Lung (tissue), 12 donors: ENCODE measurements around the gene MCTP1. TPM values are rescaled to one million over a fixed set of nuclear protein-coding genes. Genes with fewer than 3 reads are reported as not detected.

Experiments
- ATAC-seq: fragments of 200-7000 bp; cut with Tn5 transposase; one replicate; pipeline ENCODE4 v1.9.1; 2020; ENCODE audit warnings: moderate number of reproducible peaks; ENCODE audit not compliant: insufficient read depth, low FRiP score
- DNase-seq, 3 donors: peaks; one replicate each; pipeline ENCODE4 v3.0.0-alpha.2; 2013 to 2017
- H3K27ac ChIP-seq, 2 donors: one replicate each; pipeline ENCODE4 v1.5.1; 2013; ENCODE audit warnings: mild to moderate bottlenecking in 2 of 2, moderate library complexity in 2 of 2, control low read depth in 1 of 2, inconsistent platforms in 1 of 2, low read depth in 1 of 2, low read length in 1 of 2
- H3K27me3 ChIP-seq, 3 donors: one replicate each; pipeline ENCODE4 v1.5.1; 2013; ENCODE audit warnings: low read length in 2 of 3; ENCODE audit not compliant: control insufficient read depth in 3 of 3, insufficient read depth in 3 of 3
- H3K36me3 ChIP-seq, 4 donors: one replicate each; pipeline ENCODE4 v1.5.1; 2013; ENCODE audit warnings: low read length in 4 of 4, mild to moderate bottlenecking in 1 of 4, moderate library complexity in 1 of 4; ENCODE audit not compliant: control insufficient read depth in 4 of 4, insufficient read depth in 4 of 4
- H3K4me1 ChIP-seq, 5 donors: one replicate each; pipeline ENCODE4 v1.5.1; 2013; ENCODE audit warnings: low read length in 5 of 5, mild to moderate bottlenecking in 2 of 5, moderate library complexity in 1 of 5; ENCODE audit not compliant: control insufficient read depth in 5 of 5, insufficient read depth in 5 of 5
- H3K4me3 ChIP-seq: one replicate; pipeline ENCODE4 v1.5.1; 2013; ENCODE audit warnings: mild to moderate bottlenecking, control low read depth, moderate library complexity
- H3K9ac ChIP-seq, 2 donors: one replicate each; pipeline ENCODE4 v1.5.1; 2013; ENCODE audit warnings: low read length in 2 of 2, control low read depth in 1 of 2; ENCODE audit not compliant: insufficient read depth in 1 of 2
- H3K9me3 ChIP-seq, 4 donors: one replicate each; pipeline ENCODE4 v1.5.1; 2013; ENCODE audit warnings: low read length in 3 of 4, mild to moderate bottlenecking in 1 of 4, moderate library complexity in 1 of 4; ENCODE audit not compliant: control insufficient read depth in 4 of 4, insufficient read depth in 3 of 4
- CTCF ChIP-seq: IDR thresholded peaks from 2 replicates; pipeline ENCODE4 v1.5.1; 2012; ENCODE audit warnings: mild to moderate bottlenecking; ENCODE audit errors: control extremely low read depth, extremely low read depth
- WGBS, 2 donors: extraction: QIAGEN DNeasy Blood & Tissue Kit; methylation state at CpG; one replicate each; pipeline ENCODE4 v1.1.7; 2013; 5-methylcytosine and 5-hydroxymethylcytosine counted together
- polyA plus RNA-seq, 2 donors: library from polyadenylated mRNA; stranded (reverse); fragments of 200-250 nt; gene quantifications; one replicate each; pipeline ENCODE4 v1.2.1, GENCODE V29; 2013
- total RNA-seq, 2 donors: library from RNA; depleted of rRNA in 1 of 2; stranded (reverse); fragments of >200 nt in 1 of 2; gene quantifications; one replicate each; pipeline ENCODE4 v1.2.1, GENCODE V29; 2014 to 2021
- donor health status: control.
- donor health status: control.
- donor health status: Bipolar disorder and iron deficiency.
- donor health status: healthy.
- donor health status: DM: yes; HTN: yes; CAD: no.

The MCTP1 gene
- total and polyA plus RNA-seq, 4 donors = 5.8 to 34.8 (median 27.4) TPM

- 97 to 100% methylated on average over 1 of the region's 1 CpG for WGBS, 2 donors
- no peak for ATAC-seq
Observed at GRCh38 chr5:94976853-94977252, 308.0 kb downstream of the MCTP1 start.

GRCh38 chr5:94972268-94972667 is 312.6 kb downstream of the MCTP1 start:
- H3K36me3 ChIP-seq = no peaks in the 10 kb centered on the region
- 96 to 99% methylated on average over 1 of the region's 1 CpG for WGBS, 2 donors

More at GRCh38 chr5:94976853-94977252, 308.0 kb downstream of the MCTP1 start:
- H3K4me1 ChIP-seq = no peaks in the 10 kb centered on the region
- no peaks in the 10 kb centered on the region for H3K36me3 ChIP-seq
- H3K27me3 ChIP-seq = no peaks in the 10 kb centered on the region
- no peak overlapping the region for H3K4me3 ChIP-seq
- H3K9me3 ChIP-seq = peaks cover 0 to 9% (median 5%) of the 10 kb centered on the region in 4 donors
- H3K27ac ChIP-seq = no peak overlapping the region
- TF ChIP-seq CTCF = no peak
- H3K9ac ChIP-seq = no peak overlapping the region
- DNase-seq = no peak

GRCh38 chr5:94969174-94969573 is 315.7 kb downstream of the MCTP1 start:
- TF ChIP-seq CTCF = no peak
- ATAC-seq (no peak), DNase-seq (peak in 2 of 3 donors; percentile 46 to 52)
- Histone ChIP-seq H3K9ac (no peak overlapping the region), H3K27ac (no peak overlapping the region), H3K27me3 (no peaks in the 10 kb centered on the region), H3K4me1 (no peaks in the 10 kb centered on the region), H3K9me3 (no peaks in the 10 kb centered on the region), H3K4me3 (no peak overlapping the region), H3K36me3 (no peaks in the 10 kb centered on the region)
- 24 to 35% methylated on average over 3 of the region's 3 CpGs for WGBS, 2 donors

More at GRCh38 chr5:94972268-94972667, 312.6 kb downstream of the MCTP1 start:
- DNase-seq = no peak
- TF ChIP-seq CTCF = no peak
- Histone ChIP-seq H3K27ac (no peak overlapping the region), H3K9me3 (peaks cover 0 to 5% (median 5%) of the 10 kb centered on the region in 4 donors), H3K4me3 (no peak overlapping the region), H3K9ac (no peak overlapping the region), H3K27me3 (no peaks in the 10 kb centered on the region), H3K4me1 (no peaks in the 10 kb centered on the region)
- no peak for ATAC-seq

GRCh38 chr5:94968507-94969095 is 316.3 kb downstream of the MCTP1 start:
- no peak overlapping the region for H3K9ac ChIP-seq
- no peak overlapping the region for H3K4me3 ChIP-seq
- no peaks in the 10 kb centered on the region for H3K36me3 ChIP-seq
- peak; percentile 61 for TF ChIP-seq CTCF
- ATAC-seq (peak; percentile 72), DNase-seq (peak; percentile 14 to 78 (median 73))
- H3K27me3 ChIP-seq = no peaks in the 10 kb centered on the region
- WGBS, 2 donors = 41% methylated on average over 5 of the region's 5 CpGs
- H3K9me3 ChIP-seq = no peaks in the 10 kb centered on the region
- no peak overlapping the region for H3K27ac ChIP-seq
- no peaks in the 10 kb centered on the region for H3K4me1 ChIP-seq
